Neuronal stem cell (in vitro differentiated cells): ENCODE results near the gene RAPGEF5.

Source experiments
- DNase-seq: peaks from one replicate; pipeline ENCODE4 v3.0.0-alpha.2; 2013; ENCODE audit warnings: low spot score
- H2AFZ ChIP-seq: one replicate; pipeline ENCODE4 v1.6.1; 2013; ENCODE audit warnings: mild to moderate bottlenecking, low read length, inconsistent platforms
- H2AK5ac ChIP-seq: 2 replicates; pipeline ENCODE4 v1.6.1; 2013; ENCODE audit warnings: low read depth, mild to moderate bottlenecking, inconsistent platforms, low read length, moderate library complexity, mixed read lengths
- H2BK120ac ChIP-seq: 2 replicates; pipeline ENCODE4 v1.6.1; 2013; ENCODE audit warnings: low read depth, mild to moderate bottlenecking, inconsistent platforms, low read length, moderate library complexity, mixed read lengths
- H2BK12ac ChIP-seq: one replicate; pipeline ENCODE4 v1.6.1; 2013; ENCODE audit warnings: low read length, inconsistent platforms
- H2BK15ac ChIP-seq: 2 replicates; pipeline ENCODE4 v1.6.1; 2013; ENCODE audit warnings: mild to moderate bottlenecking, low read length, inconsistent platforms, mixed read lengths
- H2BK5ac ChIP-seq: one replicate; pipeline ENCODE4 v1.6.1; 2013; ENCODE audit warnings: inconsistent platforms, mild to moderate bottlenecking, low read length, moderate library complexity
- H3K14ac ChIP-seq: one replicate; pipeline ENCODE4 v1.6.1; 2013; ENCODE audit warnings: low read length, inconsistent platforms
- H3K18ac ChIP-seq: 2 replicates; pipeline ENCODE4 v1.6.1; 2013; ENCODE audit warnings: low read length, inconsistent platforms
- H3K23ac ChIP-seq: 2 replicates; pipeline ENCODE4 v1.6.1; 2013; ENCODE audit warnings: low read depth, mild to moderate bottlenecking, mixed read lengths, low read length, inconsistent platforms; ENCODE audit not compliant: poor library complexity
- H3K27ac ChIP-seq: replicated peaks from 3 replicates; pipeline ENCODE4 v1.5.1; 2013; ENCODE audit warnings: low read length, inconsistent platforms
- H3K27me3 ChIP-seq, 3 experiments: 2 replicates each; pipeline ENCODE4 v1.6.1; 2013; ENCODE audit warnings: low read length in 3 of 3, mild to moderate bottlenecking in 2 of 3, inconsistent platforms in 1 of 3, low read depth in 1 of 3, mixed read lengths in 1 of 3, moderate library complexity in 1 of 3; ENCODE audit not compliant: control insufficient read depth in 3 of 3, insufficient read depth in 3 of 3
- H3K36me3 ChIP-seq, 2 donors: replicated peaks in 1 of 2; 2 replicates each; pipeline ENCODE4 v1.6.1; 2013; ENCODE audit warnings: low read length in 2 of 2; ENCODE audit not compliant: control insufficient read depth in 2 of 2, insufficient read depth in 2 of 2
- H3K4ac ChIP-seq: 2 replicates; pipeline ENCODE4 v1.6.1; 2013; ENCODE audit warnings: inconsistent platforms, mild to moderate bottlenecking, low read length, moderate library complexity
- H3K4me1 ChIP-seq, 2 donors: 1 replicate in 1 of 2; 2 replicates in 1 of 2; pipeline ENCODE4 v1.6.1; 2013; ENCODE audit warnings: low read length in 2 of 2, low read depth in 1 of 2; ENCODE audit not compliant: control insufficient read depth in 2 of 2, insufficient read depth in 1 of 2
- H3K4me2 ChIP-seq: one replicate; pipeline ENCODE4 v1.6.1; 2013; ENCODE audit warnings: mild to moderate bottlenecking, low read length, inconsistent platforms; ENCODE audit not compliant: insufficient read depth, poor library complexity, severe bottlenecking
- H3K4me3 ChIP-seq, 2 donors: 2 replicates each; pipeline ENCODE4 v1.5.1; 2013; ENCODE audit warnings: low read length in 2 of 2, mild to moderate bottlenecking in 2 of 2, inconsistent platforms in 1 of 2, moderate library complexity in 1 of 2
- H3K79me1 ChIP-seq: one replicate; pipeline ENCODE4 v1.6.1; 2013; ENCODE audit warnings: low read depth, mild to moderate bottlenecking, inconsistent platforms, low read length, moderate library complexity
- H3K9ac ChIP-seq: one replicate; pipeline ENCODE4 v1.6.1; 2013; ENCODE audit warnings: mild to moderate bottlenecking, low read depth, low read length, inconsistent platforms; ENCODE audit not compliant: poor library complexity
- H3K9me3 ChIP-seq, 2 donors: replicated peaks in 1 of 2; 2 replicates each; pipeline versions ENCODE3 to v1.6.1; 2013; ENCODE audit warnings: low read length in 2 of 2, mild to moderate bottlenecking in 2 of 2, inconsistent platforms in 1 of 2, low read depth in 1 of 2, mixed read lengths in 1 of 2, moderate library complexity in 1 of 2; ENCODE audit not compliant: control insufficient read depth in 2 of 2, insufficient read depth in 1 of 2
- H4K8ac ChIP-seq: one replicate; pipeline ENCODE4 v1.6.1; 2013; ENCODE audit warnings: low read depth, mild to moderate bottlenecking, inconsistent platforms, low read length, moderate library complexity
- H4K91ac ChIP-seq: one replicate; pipeline ENCODE4 v1.6.1; 2013; ENCODE audit warnings: low read length, low read depth, mild to moderate bottlenecking, inconsistent platforms; ENCODE audit not compliant: poor library complexity
- WGBS, 2 donors: extraction: QIAGEN DNeasy Blood & Tissue Kit; methylation state at CpG; one replicate each; pipeline ENCODE4 v1.1.7; 2013; ENCODE audit warnings: missing lambda C conversion rate in 2 of 2, mixed read lengths in 1 of 2; ENCODE audit not compliant: insufficient read length in 2 of 2, insufficient replicate concordance in 1 of 2; ENCODE audit errors: extremely low coverage in 2 of 2; 5-methylcytosine and 5-hydroxymethylcytosine counted together

The RAPGEF5 gene

DNA sequence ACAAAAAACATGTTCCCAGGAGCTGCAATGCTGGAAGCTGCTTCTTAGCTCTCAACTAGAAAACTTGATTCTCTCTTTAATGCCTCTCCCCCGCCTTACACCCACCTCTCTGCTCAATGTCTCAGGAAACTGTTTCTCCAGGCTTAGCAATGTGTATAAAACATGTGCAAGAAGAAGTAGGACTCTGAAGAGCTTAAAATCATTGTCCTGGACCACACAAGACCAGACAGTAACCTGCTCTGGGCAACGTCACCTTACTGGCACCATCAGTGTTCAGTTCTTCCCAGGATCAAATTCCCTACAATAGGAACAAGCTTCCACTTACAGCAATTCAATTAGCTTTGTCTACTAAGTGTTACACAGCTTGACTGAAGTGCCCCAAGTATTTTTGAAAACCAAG lies 104.9 kb downstream of the RAPGEF5 start:
- DNase-seq = no peak
- Histone ChIP-seq H3K4ac (no peak overlapping the region), H3K27ac (peak overlapping the region; percentile 48)

DNA sequence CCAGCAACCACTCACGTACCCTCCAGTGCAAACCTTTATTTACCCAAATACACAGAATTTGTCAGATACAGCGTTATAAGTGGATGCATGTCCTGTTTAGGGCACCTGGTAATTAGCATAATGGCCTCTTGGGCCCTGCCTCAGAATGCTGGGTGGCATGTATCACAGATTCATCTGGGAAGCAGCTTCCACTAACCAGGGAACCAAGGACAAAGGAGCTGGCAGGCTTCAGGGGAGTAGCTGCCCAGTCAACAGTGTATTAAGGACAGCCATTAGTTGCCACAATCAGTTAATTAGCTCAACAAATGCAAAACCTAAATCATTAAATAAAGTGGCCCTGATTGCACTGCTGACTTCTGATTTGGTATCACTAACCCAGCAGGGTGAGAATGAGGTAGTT lies 105.7 kb downstream of the RAPGEF5 start:
- Histone ChIP-seq H3K27ac (no peak overlapping the region), H2BK120ac (no peak overlapping the region), H3K9ac (no peak overlapping the region), H4K91ac (no peak overlapping the region), H2AK5ac (no peak overlapping the region), H3K4me2 (no peak overlapping the region), H2BK12ac (no peak overlapping the region), H2BK5ac (no peak overlapping the region), H3K18ac (no peak overlapping the region), H3K27me3 (no peaks in the 10 kb centered on the region), H3K79me1 (no peaks in the 10 kb centered on the region), H3K23ac (no peak overlapping the region), H2BK15ac (no peak overlapping the region), H3K4me1 (peaks cover 15 to 26% of the 10 kb centered on the region in 2 donors), H4K8ac (no peak overlapping the region), H3K14ac (no peak overlapping the region), H3K4me3 (no peak overlapping the region), H3K36me3 (no peaks in the 10 kb centered on the region), H3K9me3 (peaks cover 0 to 6% of the 10 kb centered on the region in 2 donors), H2AFZ (peak overlapping the region; percentile 19), H3K4ac (no peak overlapping the region)
- no peak for DNase-seq
- WGBS, 2 donors = no CpG with 5 or more reads among the region's 2 CpGs

More for the DNA sequence above, 104.9 kb downstream of the RAPGEF5 start:
- H2AK5ac ChIP-seq = no peak overlapping the region
- no peak overlapping the region for H3K4me2 ChIP-seq
- no peak overlapping the region for H2BK15ac ChIP-seq
- H3K23ac ChIP-seq = no peak overlapping the region
- H2AFZ ChIP-seq = peak overlapping the region; percentile 43
- no peak overlapping the region for H2BK120ac ChIP-seq
- H4K91ac ChIP-seq = no peak overlapping the region
- H3K4me3 ChIP-seq = no peak overlapping the region
- no peak overlapping the region for H4K8ac ChIP-seq
- H3K36me3 ChIP-seq = no peaks in the 10 kb centered on the region
- no CpG with 5 or more reads among the region's 2 CpGs for WGBS, 2 donors
- peaks cover 16 to 26% of the 10 kb centered on the region in 2 donors for H3K4me1 ChIP-seq
- H2BK5ac ChIP-seq = no peak overlapping the region
- no peaks in the 10 kb centered on the region for H3K27me3 ChIP-seq
- no peak overlapping the region for H3K9ac ChIP-seq
- no peaks in the 10 kb centered on the region for H3K79me1 ChIP-seq
- H2BK12ac ChIP-seq = no peak overlapping the region
- H3K9me3 ChIP-seq = no peaks in the 10 kb centered on the region
- no peak overlapping the region for H3K14ac ChIP-seq
- H3K18ac ChIP-seq = no peak overlapping the region

DNA sequence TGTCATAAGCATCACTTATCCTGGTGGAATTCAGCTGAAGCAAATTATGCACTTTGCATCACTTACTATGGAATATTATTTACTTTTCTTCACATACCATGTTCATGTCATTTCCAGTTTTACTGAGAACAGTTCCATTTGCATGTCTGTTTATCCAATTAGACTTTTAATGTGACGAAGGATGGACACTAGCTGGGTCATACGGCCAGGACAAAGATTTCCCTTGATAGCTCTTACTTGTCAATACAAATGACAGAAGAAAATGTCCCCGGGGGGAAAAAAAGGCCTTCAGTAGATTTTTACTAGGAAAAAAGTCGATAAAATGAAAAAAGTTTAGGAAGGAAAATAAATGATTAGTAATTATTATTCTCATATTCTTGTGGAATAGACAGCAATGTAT lies 106.6 kb downstream of the RAPGEF5 start:
- Histone ChIP-seq H3K4me1 (peaks cover 11 to 21% of the 10 kb centered on the region in 2 donors), H2BK120ac (no peak overlapping the region), H3K4me3 (no peak overlapping the region), H4K8ac (no peak overlapping the region), H4K91ac (no peak overlapping the region), H3K9me3 (peaks cover 0 to 14% of the 10 kb centered on the region in 2 donors), H2AK5ac (no peak overlapping the region), H3K18ac (no peak overlapping the region), H3K4ac (no peak overlapping the region), H3K14ac (no peak overlapping the region), H3K23ac (no peak overlapping the region), H2BK12ac (no peak overlapping the region), H3K4me2 (no peak overlapping the region), H2BK5ac (no peak overlapping the region), H3K27me3 (no peaks in the 10 kb centered on the region), H3K36me3 (no peaks in the 10 kb centered on the region), H3K27ac (no peak overlapping the region), H2AFZ (no peak overlapping the region), H3K9ac (no peak overlapping the region), H2BK15ac (no peak overlapping the region), H3K79me1 (no peaks in the 10 kb centered on the region)
- DNase-seq = no peak
- WGBS, 2 donors = 100% methylated on average over 1 of the region's 4 CpGs; no CpG with 5 or more reads in 1 of the 2 donors

DNA sequence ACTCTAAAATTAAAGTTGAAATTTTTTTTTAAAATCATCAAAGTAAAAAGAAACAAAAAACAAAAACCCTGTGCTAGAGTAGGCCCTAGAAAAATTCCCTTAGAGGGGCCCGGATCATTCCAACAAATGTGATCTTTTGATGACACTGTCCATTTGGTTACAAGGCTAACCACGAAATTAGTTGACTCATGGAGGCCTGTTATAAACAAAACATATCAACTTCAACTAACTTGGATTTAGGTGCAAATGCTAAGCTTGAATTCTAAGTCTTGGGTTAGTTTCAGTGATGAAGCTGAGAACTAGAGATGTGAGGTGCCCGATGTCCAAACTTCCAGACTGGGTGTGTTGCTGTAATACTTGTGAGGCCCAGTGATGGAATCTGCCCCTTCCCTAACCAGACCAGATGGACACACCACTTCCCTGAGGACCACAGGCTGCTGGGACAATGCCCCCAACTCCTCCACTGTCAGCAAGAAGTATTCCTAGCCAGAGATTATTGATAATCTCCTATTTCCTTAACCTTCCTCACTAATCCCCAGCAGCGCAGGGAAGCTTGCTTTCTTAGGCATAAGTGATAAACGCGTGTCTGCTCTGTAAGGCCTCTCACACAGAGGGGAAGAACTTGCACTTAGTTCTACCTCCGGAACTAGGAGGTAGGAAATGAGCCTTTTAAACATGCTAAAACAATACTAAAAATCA lies 108.7 kb downstream of the RAPGEF5 start:
- Histone ChIP-seq H4K91ac (no peak overlapping the region), H3K4me3 (no peak overlapping the region), H3K14ac (no peak overlapping the region), H3K4me1 (peaks cover 11 to 19% of the 10 kb centered on the region in 2 donors), H3K4ac (no peak overlapping the region), H2BK5ac (no peak overlapping the region), H2BK12ac (no peak overlapping the region), H3K9ac (no peak overlapping the region), H3K79me1 (no peaks in the 10 kb centered on the region), H3K27me3 (no peaks in the 10 kb centered on the region), H2BK15ac (no peak overlapping the region), H2AK5ac (no peak overlapping the region), H3K36me3 (no peaks in the 10 kb centered on the region), H2AFZ (no peak overlapping the region), H3K18ac (no peak overlapping the region), H3K9me3 (peaks cover 0 to 14% of the 10 kb centered on the region in 2 donors), H3K27ac (no peak overlapping the region), H2BK120ac (no peak overlapping the region), H3K23ac (no peak overlapping the region), H3K4me2 (no peak overlapping the region), H4K8ac (no peak overlapping the region)
- no peak for DNase-seq
- WGBS, 2 donors = no CpG with 5 or more reads among the region's 7 CpGs
